HepG2 (cell line): Measurements from ENCODE around the gene CATSPERD. TPM values are rescaled to one million over a fixed set of nuclear protein-coding genes. Genes with fewer than 3 reads are reported as not detected.

Experiments used
- AGO1 ChIP-seq: fragments of 200-400 bp; formaldehyde crosslinking; IDR thresholded peaks from 2 replicates; pipeline ENCODE4 v1.6.1; 2017; ENCODE audit warnings: mild to moderate bottlenecking, low read depth, low read length, moderate library complexity; ENCODE audit not compliant: poor library complexity, severe bottlenecking
- AGO2 ChIP-seq: fragments of 200-400 bp; formaldehyde crosslinking; optimal IDR thresholded peaks from 2 replicates; pipeline ENCODE3; 2017; ENCODE audit warnings: mild to moderate bottlenecking, low read depth, low read length, moderate library complexity
- ARID3A ChIP-seq: IDR thresholded peaks from 2 replicates; pipeline ENCODE4 v1.6.1; 2012; ENCODE audit warnings: low read depth, low read length, improper control_type of control experiment
- CERS6 ChIP-seq: sonication (generic); formaldehyde crosslinking; IDR thresholded peaks from 2 replicates; pipeline ENCODE4 v1.5.0; 2020; ENCODE audit warnings: missing genetic modification reagents
- HMGXB4 ChIP-seq, 2 experiments: sonication (generic) in 1 of 2; formaldehyde crosslinking in 1 of 2; IDR thresholded peaks; 2 replicates each; pipeline versions ENCODE4 v1.4.0 to v1.6.1; 2018 to 2020; ENCODE audit warnings: missing genetic modification reagents in 2 of 2, borderline replicate concordance in 1 of 2, low read depth in 1 of 2, mild to moderate bottlenecking in 1 of 2, missing biosample characterization in 1 of 2
- HNF4A ChIP-seq: sonication (generic); formaldehyde crosslinking; IDR thresholded peaks from 2 replicates; pipeline ENCODE4 v1.4.0; 2020; ENCODE audit warnings: missing genetic modification reagents
- PITX1 ChIP-seq: sonication (generic); formaldehyde crosslinking; IDR thresholded peaks from 2 replicates; pipeline ENCODE4 v1.5.1; 2020; ENCODE audit warnings: mild to moderate bottlenecking, missing genetic modification reagents
- PRDM4 ChIP-seq: sonication (generic); formaldehyde crosslinking; IDR thresholded peaks from 2 replicates; pipeline ENCODE4 v1.9.0; 2021; ENCODE audit warnings: missing genetic modification reagents, borderline replicate concordance
- RXRA ChIP-seq: sonication (generic); formaldehyde crosslinking; IDR thresholded peaks from 2 replicates; pipeline ENCODE4 v1.5.1; 2020; ENCODE audit warnings: missing genetic modification reagents
- SRSF1 ChIP-seq: fragments of 200-400 bp; formaldehyde crosslinking; optimal IDR thresholded peaks from 2 replicates; pipeline ENCODE3; 2017; ENCODE audit warnings: mild to moderate bottlenecking, low read depth, low read length, moderate library complexity
- ZBTB4 ChIP-seq: sonication (generic); formaldehyde crosslinking; IDR thresholded peaks from 2 replicates; pipeline ENCODE4 v1.4.0; 2020; ENCODE audit warnings: missing genetic modification reagents, mild to moderate bottlenecking, borderline replicate concordance
- ZFP36 ChIP-seq: fragments of 150-350 bp; IDR thresholded peaks from 2 replicates; pipeline ENCODE4 v1.6.1; 2018; ENCODE audit warnings: borderline replicate concordance, low read length, low read depth; ENCODE audit not compliant: partially characterized antibody
- ZMYM2 ChIP-seq: sonication (generic); formaldehyde crosslinking; IDR thresholded peaks from 2 replicates; pipeline ENCODE4 v1.8.0; 2022; ENCODE audit warnings: mild to moderate bottlenecking, missing genetic modification reagents
- ZNF33B ChIP-seq: sonication (generic); formaldehyde crosslinking; IDR thresholded peaks from 2 replicates; pipeline ENCODE4 v1.5.1; 2020; ENCODE audit warnings: mild to moderate bottlenecking, missing genetic modification reagents
- ZNF576 ChIP-seq: sonication (generic); formaldehyde crosslinking; IDR thresholded peaks from 2 replicates; pipeline ENCODE4 v1.4.0; 2020; ENCODE audit warnings: mild to moderate bottlenecking, missing genetic modification reagents
- ZNF674 ChIP-seq: sonication (generic); formaldehyde crosslinking; IDR thresholded peaks from 2 replicates; pipeline ENCODE4 v1.5.0; 2020; ENCODE audit warnings: low read depth, mild to moderate bottlenecking, missing genetic modification reagents
- ZNF713 ChIP-seq: sonication (generic); formaldehyde crosslinking; IDR thresholded peaks from 2 replicates; pipeline ENCODE4 v1.4.0; 2020; ENCODE audit warnings: mild to moderate bottlenecking, missing genetic modification reagents
- polyA plus RNA-seq, 8 experiments: library from polyadenylated mRNA; depleted of rRNA in 3 of 8; stranded (reverse) in 7 of 8; unstranded in 1 of 8; fragments of >200 nt; fragmentation: Illumina TruSeq in 4 of 8; extraction: Trizol in 4 of 8; gene quantifications; 2 replicates each; pipeline versions ENCODE4 v1.2.1 to v1.2.3, GENCODE V29; 2011 to 2016; ENCODE audit warnings: low read depth in 4 of 8, missing spikeins in 1 of 8, mixed read lengths in 1 of 8; ENCODE audit not compliant: insufficient read depth in 1 of 8
- total RNA-seq, 5 experiments: library from RNA; depleted of rRNA; stranded (reverse); fragments of >200 nt; fragmentation: Illumina TruSeq; extraction: Trizol; gene quantifications; 2 replicates each; pipeline ENCODE4 v1.2.3, GENCODE V29; 2016; ENCODE audit warnings: low read depth in 1 of 5

Gene CATSPERD
- total and polyA plus RNA-seq, 2 of the 13 experiments (the other 11 are each of a cell fraction or from before 2014, with no cell fraction given): 0.04 TPM; not detected in 1

GRCh38 chr19:5822181-5822844 is 101.9 kb downstream of the CATSPERD start (continued):
- TF ChIP-seq ZBTB4 (CRISPR knock-in tag): 0 out of 2 replicates have a peak, but pooled peaks have one; percentile 29
- TF ChIP-seq AGO1: peak; percentile 72
- TF ChIP-seq ZNF33B (CRISPR knock-in tag): no peak
- TF ChIP-seq PITX1 (CRISPR knock-in tag): peak; percentile 50; the same call in 1 of the 2 replicates
- TF ChIP-seq ZFP36: peak; percentile 93
- TF ChIP-seq HMGXB4 (CRISPR knock-in tag; IDR thresholded peaks at IDR 0.05; ENCODE audit: borderline replicate concordance in 1 of 2, low read depth in 1 of 2): no peak; a peak in 1 of 4 replicates
- peak; percentile 78 for TF ChIP-seq AGO2
- no peak for TF ChIP-seq ZNF674 (CRISPR knock-in tag)
- no peak for TF ChIP-seq CERS6 (CRISPR knock-in tag)
- TF ChIP-seq HNF4A (CRISPR knock-in tag): peak; percentile 17; the same call in 1 of the 2 replicates
- no peak for TF ChIP-seq ARID3A
- no peak for TF ChIP-seq ZMYM2 (CRISPR knock-in tag)
- peak; percentile 37 for TF ChIP-seq SRSF1
- no peak for TF ChIP-seq RXRA (CRISPR knock-in tag)
- no peak for TF ChIP-seq PRDM4 (CRISPR knock-in tag)
- TF ChIP-seq ZNF713 (CRISPR knock-in tag): no peak
- TF ChIP-seq ZNF576 (CRISPR knock-in tag): no peak
